Suppressor macrophage treated with lipopolysaccharide for 4 hours (primary cell): Measurements from ENCODE around the gene SEC14L2.

Source experiments
- DNase-seq: peaks from one replicate; pipeline ENCODE4 v3.0.0-alpha.2; 2020

The SEC14L2 gene

GRCh38 chr22:30396871-30397655, at the start of gene SEC14L2:
Gene SEC14L2 (plus strand): TSS chr22:30397018. CDS start chr22:30397117, 99 bp downstream.
- peak; percentile 46 for DNase-seq

DNA sequence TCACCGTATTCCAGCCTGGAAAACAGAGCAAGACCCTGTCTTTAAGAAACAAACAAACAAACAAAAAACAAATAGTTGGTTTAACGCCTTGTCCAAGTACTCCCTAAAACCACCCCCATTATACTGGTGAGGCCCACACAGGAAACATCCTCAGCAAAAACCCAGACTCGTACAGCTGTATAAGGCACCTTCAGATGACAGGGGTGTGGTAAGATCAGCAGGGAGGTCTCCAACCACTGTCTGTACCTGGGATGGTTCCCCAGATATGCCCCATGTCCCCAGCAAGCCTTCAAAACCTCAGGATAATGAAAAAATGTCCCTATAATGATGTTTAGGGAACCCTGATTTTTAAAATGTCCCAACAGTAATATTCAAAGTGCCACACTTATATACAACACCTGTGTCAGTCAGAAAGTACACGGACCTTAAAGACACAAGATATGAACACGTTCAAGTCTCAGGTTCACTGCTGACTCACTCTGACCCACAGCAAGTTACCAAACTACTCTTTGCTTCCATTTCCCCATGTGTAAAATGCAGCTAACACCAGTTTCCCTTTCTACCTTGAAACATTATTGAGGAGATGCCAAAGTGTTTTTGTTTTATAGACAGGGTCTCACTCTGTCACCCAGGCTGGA, 49.4 kb upstream of the SEC14L2 start:
- DNase-seq: no peak

GRCh38 chr22:30348404-30348803, 48.4 kb upstream of the SEC14L2 start:
- no peak for DNase-seq

DNA sequence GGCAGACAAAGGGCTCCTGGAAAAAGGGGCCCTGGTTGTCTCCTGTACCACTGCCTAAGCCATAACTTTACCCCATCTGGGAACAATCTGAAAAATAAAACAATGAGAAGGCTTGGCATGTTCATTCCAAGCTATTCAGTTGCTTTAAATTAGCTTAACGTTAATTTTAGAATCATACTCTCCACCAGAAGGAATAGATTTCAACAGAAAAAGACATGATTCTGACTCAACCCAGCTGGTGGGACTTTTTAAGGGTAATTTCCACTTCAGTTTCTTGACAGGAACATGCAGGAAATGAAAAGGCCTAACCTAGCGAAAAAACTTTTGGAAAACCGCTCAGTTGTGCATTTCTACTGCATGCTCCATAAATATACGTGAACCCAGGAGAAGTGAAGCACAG, 48.0 kb upstream of the SEC14L2 start:
- peak; percentile 64 for DNase-seq

GRCh38 chr22:30351226-30351625, 45.6 kb upstream of the SEC14L2 start:
- no peak for DNase-seq

- no peak for DNase-seq
Observed at GRCh38 chr22:30354644-30355043, 42.2 kb upstream of the SEC14L2 start.

DNA sequence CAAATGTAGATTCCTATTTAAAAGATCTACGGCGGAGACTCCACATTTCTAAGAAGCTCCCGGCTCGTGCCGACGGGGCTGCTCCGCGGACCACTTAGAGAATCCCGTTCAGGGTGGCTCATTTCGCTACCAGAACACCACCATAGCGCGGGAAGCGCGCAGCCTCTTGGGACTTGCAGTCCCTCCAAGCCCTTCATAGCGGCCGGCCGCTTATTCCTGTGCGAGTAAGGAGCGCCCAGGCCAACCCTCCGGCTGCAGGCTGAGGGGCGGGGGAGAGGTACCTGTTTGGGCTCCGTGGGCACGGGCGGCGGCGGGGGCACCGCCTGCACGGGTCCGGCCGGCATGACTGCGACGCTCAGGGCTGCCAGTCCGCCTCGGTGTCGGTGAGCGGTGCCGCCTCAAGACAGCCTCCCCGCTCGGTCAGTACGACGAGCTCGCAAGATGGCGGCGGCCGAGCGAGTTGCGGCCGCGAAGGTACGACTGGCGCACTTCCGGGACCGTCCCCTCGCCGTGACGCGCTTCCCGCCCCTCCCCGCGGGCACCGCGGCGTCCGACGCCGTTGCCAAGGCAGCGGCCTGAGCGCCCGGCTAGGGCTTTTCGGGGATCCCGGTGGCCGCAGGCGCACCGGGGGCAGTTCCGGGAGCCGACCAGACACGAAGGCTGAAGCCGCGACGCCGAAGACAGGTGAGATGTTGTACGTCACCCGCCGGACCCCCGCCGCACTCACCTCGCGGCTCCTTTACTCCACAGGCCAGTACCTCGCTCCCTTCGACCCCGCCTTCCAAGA, 40.2 kb upstream of the SEC14L2 start, which contains the start of the genes CCDC157 and SF3A1:
TSS of gene CCDC157 (plus strand) at position 559 of the 787 bp plus-strand sequence. CDS start 8,994 bp downstream, outside the sequence.
TSS of gene SF3A1 (minus strand) at position 446 of the 787 bp plus-strand sequence. CDS start at position 344, 102 bp downstream.
- DNase-seq: peak; percentile 95

DNA sequence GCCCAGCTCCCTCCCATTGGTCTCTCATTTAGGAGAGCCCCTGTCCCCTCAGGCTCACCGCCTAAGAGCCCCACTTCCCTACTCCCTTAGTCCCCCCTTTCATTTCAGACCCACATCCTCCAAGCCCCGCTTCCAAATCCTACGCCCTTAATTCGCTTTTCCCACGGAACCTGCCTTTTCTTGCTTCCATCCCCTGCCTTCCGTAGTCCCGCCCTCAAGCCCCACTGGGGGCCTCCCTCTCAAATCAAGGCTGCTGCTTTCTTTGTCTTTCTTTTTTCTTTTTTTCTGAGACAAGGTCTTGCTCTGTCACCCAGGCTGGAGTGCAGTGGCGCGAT, 39.6 kb upstream of the SEC14L2 start:
- DNase-seq: no peak

DNA sequence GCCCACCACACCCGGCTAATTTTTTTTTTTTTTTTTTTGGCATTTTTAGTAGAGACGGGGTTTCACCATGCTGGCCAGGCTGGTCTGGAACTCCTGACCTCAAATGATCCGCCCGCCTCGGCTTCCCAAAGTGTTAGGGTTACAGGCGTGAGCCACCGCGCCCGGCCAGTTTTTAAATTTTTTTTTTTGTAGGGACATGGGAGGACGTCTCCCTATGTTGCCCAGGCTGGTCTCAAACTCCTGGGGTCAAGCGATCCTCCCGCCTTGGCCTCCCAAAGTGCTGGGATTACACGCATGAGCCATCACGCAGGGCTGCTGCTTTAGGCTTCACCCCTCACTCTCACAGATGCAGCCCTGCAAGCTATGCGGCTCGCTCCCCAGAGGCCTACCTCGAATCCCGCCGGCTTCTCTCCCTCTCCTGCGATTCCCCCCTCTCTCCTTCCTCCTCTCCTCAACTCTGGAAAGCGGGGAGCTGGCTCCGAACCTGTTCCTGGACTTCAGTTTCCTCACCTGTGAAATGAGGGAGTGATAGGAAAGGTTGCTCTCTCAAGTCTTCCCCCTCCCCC, 39.1 kb upstream of the SEC14L2 start:
- DNase-seq: no peak

- DNase-seq: no peak
Observed at GRCh38 chr22:30358541-30358940, 38.3 kb upstream of the SEC14L2 start.

GRCh38 chr22:30361916-30362650, 34.7 kb upstream of the SEC14L2 start:
- DNase-seq: no peak

GRCh38 chr22:30362651-30363281, 34.1 kb upstream of the SEC14L2 start:
- no peak for DNase-seq

GRCh38 chr22:30365891-30366290, 30.9 kb upstream of the SEC14L2 start:
- DNase-seq: no peak

DNA sequence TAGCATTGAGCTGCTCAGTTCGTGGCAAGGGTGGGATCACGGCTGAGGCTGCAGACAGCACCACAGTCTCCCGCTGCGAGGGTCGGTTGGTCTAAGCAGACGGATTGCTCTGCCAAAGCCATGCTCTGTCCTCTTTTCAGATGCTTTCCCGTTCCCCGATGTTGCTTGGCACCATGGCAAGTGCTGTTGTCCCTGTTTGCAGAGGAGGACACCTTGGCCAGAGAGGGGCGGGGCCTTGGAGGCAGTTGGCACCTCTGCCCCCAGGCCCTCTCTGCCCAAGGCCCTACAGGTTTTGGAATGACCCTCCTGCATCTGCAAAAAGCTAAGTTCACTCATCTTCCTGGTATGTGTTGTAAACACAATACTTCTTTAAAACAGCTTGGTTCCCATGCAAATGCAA, 28.4 kb upstream of the SEC14L2 start:
- no peak for DNase-seq

DNA sequence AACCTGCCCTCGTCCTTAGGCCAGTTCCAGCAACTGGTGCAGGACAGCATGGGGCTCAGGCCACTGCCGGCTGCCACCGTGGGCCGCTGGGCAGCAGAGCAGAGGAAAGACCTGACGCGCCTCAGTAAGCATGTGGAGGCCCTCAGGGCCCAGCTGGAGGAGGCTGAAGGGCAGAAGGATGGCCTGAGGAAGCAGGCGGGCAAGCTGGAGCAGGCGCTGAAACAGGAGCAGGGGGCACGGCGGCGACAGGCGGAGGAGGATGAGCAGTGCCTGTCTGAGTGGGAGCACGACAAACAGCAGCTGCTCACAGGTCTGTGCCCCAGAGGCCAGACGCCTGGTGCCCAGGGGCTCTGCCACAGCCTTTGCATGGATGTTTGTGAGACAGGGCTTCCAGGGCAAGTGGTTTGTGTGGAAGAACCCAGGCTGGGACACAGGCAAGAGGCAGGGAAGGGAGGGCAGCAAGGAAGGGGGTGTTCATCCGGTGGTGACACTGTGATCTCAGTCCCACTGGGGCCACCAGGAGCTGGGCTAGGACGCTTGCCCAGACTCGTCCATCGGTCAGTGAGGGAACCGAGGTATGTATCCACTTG, 26.1 kb upstream of the SEC14L2 start:
- no peak for DNase-seq

GRCh38 chr22:30371321-30371720, 25.5 kb upstream of the SEC14L2 start:
- DNase-seq: no peak

- DNase-seq: no peak
Observed at GRCh38 chr22:30371981-30372380, 24.8 kb upstream of the SEC14L2 start.

DNA sequence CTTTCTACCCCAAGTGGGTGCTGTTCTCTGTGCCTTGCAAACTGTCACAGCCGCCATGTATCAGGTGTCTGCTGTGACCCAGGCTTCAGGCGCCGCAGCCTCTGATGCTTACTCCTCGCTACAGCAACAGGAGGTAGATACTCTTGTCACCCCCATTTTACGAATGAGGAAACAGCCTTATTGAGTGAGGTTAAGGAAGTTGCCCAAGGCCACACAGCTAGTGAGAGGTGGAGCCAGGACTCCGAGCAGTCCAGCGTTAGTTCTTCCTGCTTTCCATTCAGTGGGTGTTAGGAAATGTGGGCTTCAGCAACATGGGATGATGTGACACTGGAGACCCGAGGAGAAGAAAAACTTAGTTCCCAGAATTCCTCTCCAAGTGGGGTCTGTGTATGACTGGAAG, 23.9 kb upstream of the SEC14L2 start:
- DNase-seq: peak; percentile 47

DNA sequence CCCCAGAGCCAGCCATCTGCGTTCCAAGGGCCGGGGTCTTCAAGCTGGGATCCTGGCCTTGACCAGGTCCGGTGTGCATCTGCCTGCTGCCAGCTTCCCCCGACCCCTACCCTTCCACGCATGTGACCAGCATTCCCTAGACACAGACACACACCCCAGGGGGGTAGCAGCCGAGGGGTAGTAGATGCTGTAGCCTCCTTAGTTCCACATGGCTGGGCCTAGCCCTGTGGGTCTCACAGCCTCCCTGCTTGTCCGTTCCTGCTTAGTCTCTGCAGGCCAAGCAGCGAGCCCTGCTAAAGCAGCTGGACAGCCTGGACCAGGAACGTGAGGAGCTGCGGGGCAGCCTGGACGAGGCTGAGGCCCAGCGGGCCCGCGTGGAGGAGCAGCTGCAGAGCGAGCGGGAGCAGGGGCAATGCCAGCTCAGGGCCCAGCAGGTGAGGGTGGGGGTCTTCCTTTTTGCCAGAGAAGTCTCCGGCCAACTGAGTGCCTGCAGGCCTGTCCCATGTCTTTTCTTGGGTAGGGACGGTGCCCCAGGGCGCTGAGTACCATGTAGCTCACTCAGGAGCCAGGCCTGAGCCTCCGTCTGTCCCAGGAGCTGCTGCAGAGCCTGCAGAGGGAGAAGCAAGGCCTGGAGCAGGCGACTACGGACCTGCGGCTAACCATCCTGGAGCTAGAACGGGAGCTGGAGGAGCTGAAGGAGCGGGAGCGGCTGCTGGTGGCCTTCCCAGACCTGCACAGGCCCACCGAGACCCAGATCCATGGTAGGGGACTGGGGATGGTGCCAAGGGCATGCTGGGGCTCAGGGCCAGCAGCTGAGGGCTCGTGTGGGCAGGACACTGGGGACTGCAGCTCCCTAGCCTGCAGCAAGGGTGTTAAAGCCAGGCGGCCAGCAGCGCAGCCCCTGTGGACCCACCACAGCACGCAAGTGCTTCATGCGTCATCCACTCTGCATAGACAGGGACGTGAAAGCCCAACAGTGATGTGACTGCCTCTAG, 23.2 kb upstream of the SEC14L2 start:
- no peak for DNase-seq

DNA sequence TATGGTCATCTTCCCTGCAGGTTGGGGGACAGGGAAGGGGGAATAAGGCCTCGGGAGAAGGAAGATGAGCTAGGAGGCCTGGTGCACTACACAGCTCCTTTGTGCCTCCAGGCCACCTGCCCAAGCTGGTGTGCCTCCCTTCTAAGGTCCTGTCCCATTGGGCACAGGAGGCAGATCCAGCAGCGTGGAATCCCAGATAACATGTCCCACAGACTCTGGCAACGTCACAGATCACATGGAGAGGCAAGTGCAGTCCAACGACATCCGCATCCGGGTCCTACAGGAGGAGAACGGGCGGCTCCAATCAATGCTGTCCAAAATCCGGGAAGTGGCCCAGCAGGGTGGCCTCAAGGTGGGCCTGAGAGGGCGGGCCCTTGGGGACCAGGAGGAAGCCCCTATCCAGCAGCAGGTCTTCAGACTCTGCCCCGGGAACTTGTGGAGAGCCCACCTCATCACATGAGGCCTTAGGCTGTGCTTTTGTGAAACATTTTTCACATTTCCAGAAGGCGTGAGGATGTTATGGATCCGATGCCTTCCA, 21.4 kb upstream of the SEC14L2 start:
- no peak for DNase-seq
